Activated T-cell treated with anti-CD3 and anti-CD28 coated beads, Interleukin-2, amount 50 U/mL, for 24 hours (primary cell): ENCODE measurements around the gene CMBL.
"Not testable (repeated sequence)": the region's sequence is repeated elsewhere in the genome, so short reads cannot be mapped to it uniquely, and the experiment has no call there.

Source experiments
- DNase-seq: peaks from one replicate; pipeline ENCODE4 v3.0.0-alpha.2; 2020
- H3K27ac Mint-ChIP-seq: 2 replicates; pipeline ENCODE4 v1.8.0; 2020; ENCODE audit warnings: mild to moderate bottlenecking, mixed read lengths
- H3K27me3 Mint-ChIP-seq: 2 replicates; pipeline ENCODE4 v1.8.0; 2020; ENCODE audit warnings: mixed read lengths
- H3K36me3 Mint-ChIP-seq: 2 replicates; pipeline ENCODE4 v1.8.0; 2020; ENCODE audit warnings: low read depth, mixed read lengths
- H3K4me1 Mint-ChIP-seq: 2 replicates; pipeline ENCODE4 v1.8.0; 2020; ENCODE audit warnings: low read depth, mixed read lengths
- H3K4me3 Mint-ChIP-seq: 2 replicates; pipeline ENCODE4 v1.8.0; 2020; ENCODE audit warnings: mild to moderate bottlenecking, moderate library complexity, mixed read lengths
- H3K9me3 Mint-ChIP-seq: 2 replicates; pipeline ENCODE4 v1.8.0; 2020; ENCODE audit warnings: mixed read lengths

The CMBL gene

DNA sequence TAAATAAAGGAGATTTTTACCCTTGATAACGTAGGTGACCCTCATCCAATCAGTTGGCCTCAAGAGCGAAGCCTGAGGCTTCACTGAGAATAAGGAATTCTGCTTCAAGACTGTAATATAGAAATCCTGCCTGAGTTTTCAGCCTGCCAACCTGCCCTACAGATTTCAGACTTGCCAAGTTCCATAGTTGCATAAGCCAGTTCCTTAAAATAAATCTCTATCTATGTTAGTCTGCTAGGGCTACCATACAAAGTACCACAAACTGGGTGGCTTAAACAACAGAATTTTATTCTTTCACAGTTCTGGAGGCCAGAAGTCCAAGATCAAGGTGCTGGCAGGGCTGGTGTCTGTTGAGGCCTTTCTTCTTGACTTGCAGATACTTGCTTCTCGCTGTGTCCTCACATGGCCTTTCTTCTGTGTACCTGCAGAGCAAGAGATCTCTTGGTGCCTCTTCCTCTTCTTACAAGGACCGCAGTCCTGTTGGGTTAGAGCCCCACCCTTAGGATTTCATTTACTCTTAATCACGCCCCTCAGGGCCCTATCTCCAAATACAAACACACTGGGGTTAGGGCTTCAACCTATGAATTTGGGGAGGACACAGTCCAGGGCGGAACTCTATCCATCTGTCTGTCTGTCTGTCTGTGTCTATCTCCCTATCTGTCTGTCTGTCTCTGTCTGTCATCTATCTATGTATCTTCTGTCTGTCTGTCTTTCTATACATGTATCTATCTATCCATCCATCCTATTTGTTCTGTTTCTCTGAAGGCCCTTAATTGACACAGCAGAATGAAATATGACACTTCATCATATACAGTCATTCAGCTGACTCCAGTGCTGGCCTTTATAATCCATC, 17.0 kb upstream of the CMBL start:
- Mint-ChIP-seq H3K4me3 (no peak overlapping the region), H3K4me1 (no peaks in the 10 kb centered on the region), H3K9me3 (no peaks in the 10 kb centered on the region), H3K36me3 (no peaks in the 10 kb centered on the region), H3K27ac (no peak overlapping the region), H3K27me3 (no peaks in the 10 kb centered on the region)
- DNase-seq: no peak

DNA sequence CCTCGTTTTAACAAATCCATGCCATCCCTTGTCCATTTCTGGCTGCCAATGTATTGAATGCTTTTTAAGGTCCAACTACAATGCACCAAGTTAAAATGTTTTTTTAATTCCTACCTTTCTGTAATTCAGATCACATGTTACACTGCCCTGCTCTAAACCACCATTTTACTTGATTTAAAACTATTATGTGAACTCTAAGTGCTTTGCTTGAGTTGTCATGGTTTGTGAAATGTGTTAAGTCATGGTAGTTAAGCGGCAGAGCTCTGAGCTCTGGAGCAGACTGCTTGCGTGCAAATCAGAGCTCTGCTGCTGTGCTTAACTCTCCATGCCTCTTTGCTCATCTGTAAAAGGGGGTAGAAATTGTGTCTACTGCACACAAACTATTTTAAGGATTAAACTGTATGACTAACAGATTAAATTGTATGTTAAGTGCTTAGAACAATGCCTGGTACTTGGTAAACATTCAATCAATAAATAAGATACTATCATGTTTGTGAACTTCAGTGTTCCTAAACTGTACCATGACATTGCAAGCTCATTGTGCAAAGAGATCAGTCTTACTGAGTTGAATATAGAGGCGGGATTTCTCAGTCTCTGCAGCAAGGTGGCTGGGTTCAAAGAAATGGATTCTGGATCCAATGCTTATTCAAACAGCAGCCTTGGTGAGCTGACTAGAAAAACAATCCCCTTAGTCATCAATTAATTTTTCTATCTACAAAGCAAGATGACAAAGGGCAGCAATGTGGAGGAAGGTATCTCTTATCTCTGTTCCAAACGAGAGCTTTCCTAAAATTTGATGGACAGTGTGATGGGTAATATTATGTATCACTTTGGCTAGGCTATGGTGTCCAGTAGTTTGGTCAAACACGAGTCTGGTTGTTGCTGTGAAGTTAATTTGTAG, 16.1 kb upstream of the CMBL start:
- Mint-ChIP-seq H3K36me3 (no peaks in the 10 kb centered on the region), H3K4me3 (no peak overlapping the region), H3K4me1 (no peaks in the 10 kb centered on the region), H3K27ac (peak overlapping the region; percentile 44), H3K27me3 (peaks cover 1% of the 10 kb centered on the region), H3K9me3 (no peaks in the 10 kb centered on the region)
- DNase-seq: no peak

DNA sequence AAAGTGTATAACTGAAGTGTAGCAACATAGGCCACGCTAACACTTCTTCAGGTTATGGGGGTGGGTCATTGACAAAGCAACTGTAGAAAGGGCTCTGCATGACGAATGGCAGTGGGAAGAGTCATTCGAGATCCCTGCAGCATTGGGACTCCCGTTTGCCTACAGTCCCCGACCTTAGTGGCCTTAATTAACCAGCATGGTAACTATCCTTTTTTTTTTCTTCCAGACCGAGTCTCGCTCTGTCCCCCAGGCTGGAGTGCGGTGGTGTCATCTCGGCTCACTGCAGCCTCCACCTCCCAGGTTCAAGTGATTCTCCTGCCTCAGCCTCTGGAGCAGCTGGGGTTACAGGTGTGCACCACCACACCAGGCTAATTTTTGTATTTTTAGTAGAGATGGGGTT, 14.2 kb upstream of the CMBL start:
- DNase-seq: no peak
- Mint-ChIP-seq H3K9me3 (no peaks in the 10 kb centered on the region), H3K4me1 (peaks cover 4% of the 10 kb centered on the region), H3K4me3 (no peak overlapping the region), H3K27ac (no peak overlapping the region), H3K27me3 (peaks cover 3% of the 10 kb centered on the region), H3K36me3 (no peaks in the 10 kb centered on the region)

DNA sequence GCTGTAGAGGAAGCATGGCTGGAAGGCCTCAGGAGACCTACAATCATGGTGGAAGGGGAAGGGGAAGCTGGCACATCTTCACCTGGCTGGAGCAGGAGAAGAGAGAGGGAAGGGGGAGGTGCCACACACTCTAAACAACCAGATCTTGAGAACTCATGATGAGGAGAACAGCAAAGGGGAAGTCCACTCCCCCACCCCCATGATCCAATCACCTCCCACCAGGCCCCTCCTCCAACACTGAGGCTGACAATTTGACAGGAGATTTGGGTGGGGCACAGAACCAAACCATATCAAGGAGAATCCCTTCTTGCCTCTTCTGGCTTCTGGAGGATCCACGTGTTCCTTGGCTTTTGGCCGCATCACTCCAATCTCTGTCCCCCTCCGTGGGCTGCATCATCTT, 13.1 kb upstream of the CMBL start:
- no peaks in the 10 kb centered on the region for H3K36me3 Mint-ChIP-seq
- H3K4me1 Mint-ChIP-seq: peaks cover 4% of the 10 kb centered on the region
- H3K4me3 Mint-ChIP-seq: no peak overlapping the region
- no peak overlapping the region for H3K27ac Mint-ChIP-seq
- no peak for DNase-seq
- no peaks in the 10 kb centered on the region for H3K9me3 Mint-ChIP-seq
- peaks cover 3% of the 10 kb centered on the region for H3K27me3 Mint-ChIP-seq

DNA sequence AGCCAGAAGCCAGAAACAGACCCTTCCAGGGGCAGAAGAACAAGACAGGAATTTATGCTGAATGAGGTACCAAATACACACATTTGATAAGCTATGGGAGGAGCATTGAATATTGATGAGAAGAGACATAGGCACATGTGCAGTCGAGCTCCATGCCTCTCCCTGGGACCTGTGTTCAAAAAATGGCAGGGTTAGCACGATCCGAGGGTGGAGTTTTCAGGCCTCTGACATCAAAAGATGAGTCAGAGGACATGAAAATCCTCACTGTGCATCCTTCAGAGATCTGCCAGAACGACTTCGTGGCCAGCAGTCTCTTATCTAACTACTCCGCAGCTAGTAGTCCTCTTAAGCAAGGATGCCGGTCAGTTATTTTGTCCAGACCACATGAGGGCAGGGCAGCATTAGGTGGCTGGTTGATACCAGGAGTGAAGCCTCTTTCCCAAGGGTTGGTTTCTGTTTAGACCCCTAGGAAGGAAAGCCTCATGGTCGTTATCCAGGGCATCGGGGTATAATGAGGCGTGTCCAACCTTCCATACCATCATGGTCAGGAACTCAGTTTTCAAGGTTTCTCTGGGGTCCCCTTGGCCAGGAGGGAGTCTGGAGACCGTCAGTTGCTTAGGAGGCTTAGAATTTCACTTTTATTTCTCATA, 11.6 kb upstream of the CMBL start:
- Mint-ChIP-seq H3K27ac (no peak overlapping the region), H3K27me3 (peaks cover 3% of the 10 kb centered on the region), H3K4me3 (no peak overlapping the region), H3K36me3 (no peaks in the 10 kb centered on the region), H3K9me3 (no peaks in the 10 kb centered on the region), H3K4me1 (peaks cover 4% of the 10 kb centered on the region)
- no peak for DNase-seq

DNA sequence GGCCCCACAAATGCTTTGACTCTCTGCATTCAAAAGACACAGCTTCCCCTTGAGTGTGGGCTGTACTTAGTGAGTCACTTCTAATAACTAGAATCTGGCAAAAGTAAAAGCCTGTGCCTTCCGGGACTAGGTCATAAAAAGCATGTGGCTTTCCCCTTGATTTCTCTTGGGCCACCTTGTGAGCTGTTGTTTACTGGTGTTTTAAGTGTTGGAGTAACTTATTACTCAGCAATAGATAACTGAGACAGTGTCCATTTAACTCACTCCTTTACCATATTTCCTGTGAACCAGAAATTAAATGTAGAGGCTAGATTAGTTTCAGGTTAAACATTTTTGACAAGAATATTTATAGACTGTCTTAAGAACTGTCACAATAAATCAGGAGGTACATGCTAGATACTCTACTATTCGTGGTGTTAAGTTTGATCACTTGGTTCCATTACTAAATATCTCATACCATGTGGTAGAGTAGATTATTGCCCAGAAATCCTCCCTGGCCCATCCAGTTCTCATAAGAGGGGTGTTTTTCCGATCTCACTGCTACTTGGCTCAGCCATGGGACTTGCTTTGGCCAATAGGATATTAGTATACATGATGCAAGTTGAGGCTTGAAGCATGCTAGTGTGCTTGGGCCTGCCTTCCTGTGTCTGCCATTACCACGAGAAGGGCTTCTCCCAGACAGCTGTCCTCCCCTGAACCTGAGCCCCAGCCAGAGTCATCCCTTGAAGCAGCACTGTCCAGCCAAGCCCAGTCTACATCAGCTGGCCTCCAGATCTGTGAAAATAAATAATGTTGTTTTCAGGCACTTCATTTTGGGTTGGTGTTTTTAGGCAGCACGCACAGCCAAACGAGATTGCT, 10.4 kb upstream of the CMBL start:
- Mint-ChIP-seq H3K27me3 (peaks cover 3% of the 10 kb centered on the region), H3K27ac (no peak overlapping the region), H3K36me3 (no peaks in the 10 kb centered on the region), H3K4me1 (peaks cover 4% of the 10 kb centered on the region), H3K9me3 (no peaks in the 10 kb centered on the region), H3K4me3 (no peak overlapping the region)
- DNase-seq: no peak

DNA sequence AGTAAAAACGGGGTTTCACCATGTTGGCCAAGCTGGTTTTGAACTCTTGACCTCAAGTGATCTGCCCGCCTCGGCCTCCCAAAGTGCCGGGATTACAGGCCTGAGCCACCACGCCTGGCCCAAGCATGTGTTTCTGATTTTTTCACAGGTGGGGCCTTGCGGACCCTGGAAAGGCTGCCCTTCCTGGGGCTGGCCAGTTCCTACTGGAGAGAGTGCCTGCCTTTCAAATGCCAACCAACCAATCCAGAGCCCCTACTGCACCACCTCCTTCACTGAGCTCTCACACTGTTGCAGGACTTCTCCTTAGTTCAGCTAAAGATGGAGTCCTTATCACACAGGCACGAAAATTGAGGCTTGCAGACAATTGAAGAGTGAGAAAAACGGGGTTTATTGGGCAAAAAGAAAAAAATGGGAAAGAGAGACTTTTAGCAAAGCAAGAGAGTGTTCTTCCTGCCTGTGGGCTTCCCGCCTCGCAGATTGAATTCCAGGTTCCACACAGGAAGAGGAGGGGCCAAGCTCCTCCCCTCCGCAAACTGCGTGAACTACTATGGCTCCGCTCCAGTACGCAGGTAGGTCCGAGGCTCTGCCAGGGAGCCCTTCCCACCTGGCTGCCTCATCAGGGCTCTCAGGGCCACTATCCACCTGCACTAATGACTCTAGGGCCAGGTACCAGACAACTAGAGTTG, 8.3 kb upstream of the CMBL start:
- Mint-ChIP-seq H3K27me3 (peaks cover 4% of the 10 kb centered on the region), H3K4me3 (no peak overlapping the region), H3K36me3 (no peaks in the 10 kb centered on the region), H3K4me1 (peaks cover 5% of the 10 kb centered on the region), H3K9me3 (no peaks in the 10 kb centered on the region), H3K27ac (no peak overlapping the region)
- DNase-seq: no peak

DNA sequence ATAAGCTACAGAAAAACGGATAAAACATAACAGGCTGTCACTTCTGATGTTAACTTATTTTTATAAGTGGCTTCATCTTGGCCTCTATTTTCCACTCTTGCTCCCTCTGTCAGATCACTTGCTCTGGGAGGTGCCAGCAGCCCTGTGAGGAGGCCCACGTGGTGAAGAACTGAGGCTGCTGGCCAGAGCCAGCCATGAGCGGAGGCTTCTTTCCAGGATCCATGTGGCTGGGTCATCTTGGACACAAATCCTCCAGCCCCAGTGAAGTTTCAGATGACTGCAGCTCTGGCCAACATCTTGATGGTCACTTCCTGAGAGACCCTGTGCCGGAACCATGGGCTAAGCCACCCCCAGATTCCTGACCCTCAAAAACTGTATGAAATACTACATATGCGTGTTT, 7.5 kb upstream of the CMBL start:
- peaks cover 6% of the 10 kb centered on the region for H3K27me3 Mint-ChIP-seq
- DNase-seq: no peak

DNA sequence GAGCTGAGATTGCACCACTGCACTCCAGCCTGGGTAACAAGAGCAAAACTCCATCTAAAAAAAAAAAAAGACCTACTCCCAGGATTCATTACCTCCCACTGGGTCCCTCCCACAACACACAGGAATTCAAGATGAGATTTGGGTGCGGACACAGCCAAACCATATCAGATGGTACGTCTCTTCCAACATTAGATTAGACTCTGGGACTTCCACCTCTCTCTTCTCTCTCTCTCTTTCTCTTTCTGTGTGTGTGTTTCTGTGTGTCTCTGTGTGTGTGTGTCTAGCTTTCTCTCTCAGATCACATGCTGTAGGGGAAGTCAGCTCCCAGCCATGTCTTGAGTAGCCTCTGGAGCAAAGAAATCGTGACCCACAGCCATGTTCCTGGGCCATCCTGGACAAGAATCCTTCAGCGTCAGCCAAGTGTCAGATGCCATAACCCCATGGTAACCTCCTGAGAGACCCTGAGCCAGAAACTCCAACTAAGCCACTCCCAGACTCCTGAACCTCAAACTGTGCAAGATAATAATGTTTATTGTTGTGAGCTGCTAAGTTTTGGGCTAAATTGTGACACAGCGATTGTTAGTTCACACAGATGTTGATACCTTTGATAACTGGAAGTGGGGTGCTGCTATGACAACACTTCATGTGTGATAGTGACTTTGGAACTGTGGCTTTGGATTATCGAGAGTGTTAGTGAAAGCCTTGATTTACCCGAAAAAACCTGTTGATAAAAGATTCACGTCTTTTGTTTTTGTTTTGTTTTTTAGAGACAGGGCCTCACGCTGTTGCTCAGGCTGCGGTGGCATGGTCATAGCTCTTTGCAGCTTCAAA, 4.1 kb upstream of the CMBL start:
- Mint-ChIP-seq H3K4me1 (peaks cover 18% of the 10 kb centered on the region), H3K9me3 (no peaks in the 10 kb centered on the region), H3K27ac (no peak overlapping the region), H3K27me3 (peaks cover 22% of the 10 kb centered on the region), H3K4me3 (no peak overlapping the region), H3K36me3 (no peaks in the 10 kb centered on the region)
- DNase-seq: no peak

More for the DNA sequence above, 7.5 kb upstream of the CMBL start:
- no peaks in the 10 kb centered on the region for H3K9me3 Mint-ChIP-seq
- H3K36me3 Mint-ChIP-seq: no peaks in the 10 kb centered on the region
- peaks cover 12% of the 10 kb centered on the region for H3K4me1 Mint-ChIP-seq
- no peak overlapping the region for H3K4me3 Mint-ChIP-seq
- no peak overlapping the region for H3K27ac Mint-ChIP-seq

DNA sequence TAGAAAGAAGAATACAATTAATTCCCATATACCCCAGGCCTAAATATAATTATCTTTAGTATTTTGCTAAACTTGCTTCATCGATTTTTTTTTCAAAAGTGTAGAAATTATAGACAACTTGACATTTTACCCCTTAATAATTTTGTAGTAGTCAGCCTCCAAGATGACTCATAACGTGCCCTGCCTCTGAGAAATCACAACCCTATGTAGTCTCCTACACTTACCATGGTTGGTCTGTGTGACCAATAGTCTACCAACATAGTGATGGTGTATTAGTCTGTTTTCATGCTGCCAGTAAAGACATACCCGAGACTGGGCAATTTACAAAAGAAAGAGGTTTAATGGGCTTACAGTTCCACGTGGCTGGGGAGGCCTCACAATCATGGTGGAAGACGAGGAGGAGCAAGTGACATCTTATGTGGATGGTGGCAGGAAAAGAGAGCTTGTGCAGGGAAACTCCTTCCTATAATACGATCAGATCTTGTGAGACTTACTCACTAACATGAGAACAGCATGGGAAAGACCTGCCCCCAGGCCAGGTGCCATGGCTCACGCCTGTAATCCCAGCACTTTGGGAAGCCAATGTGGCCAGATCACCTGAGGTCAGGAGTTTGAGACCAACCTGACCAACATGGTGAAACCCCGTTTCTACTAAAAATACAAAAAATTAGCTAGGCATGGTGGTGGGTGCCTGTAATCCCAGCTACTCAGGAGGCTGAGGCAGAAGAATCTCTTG, 3.3 kb upstream of the CMBL start:
- H3K27ac Mint-ChIP-seq, H3K9me3 Mint-ChIP-seq, H3K4me3 Mint-ChIP-seq, DNase-seq, H3K36me3 Mint-ChIP-seq: not testable (repeated sequence)
- Mint-ChIP-seq H3K27me3 (peaks cover 30% of the 10 kb centered on the region), H3K4me1 (peaks cover 18% of the 10 kb centered on the region)

DNA sequence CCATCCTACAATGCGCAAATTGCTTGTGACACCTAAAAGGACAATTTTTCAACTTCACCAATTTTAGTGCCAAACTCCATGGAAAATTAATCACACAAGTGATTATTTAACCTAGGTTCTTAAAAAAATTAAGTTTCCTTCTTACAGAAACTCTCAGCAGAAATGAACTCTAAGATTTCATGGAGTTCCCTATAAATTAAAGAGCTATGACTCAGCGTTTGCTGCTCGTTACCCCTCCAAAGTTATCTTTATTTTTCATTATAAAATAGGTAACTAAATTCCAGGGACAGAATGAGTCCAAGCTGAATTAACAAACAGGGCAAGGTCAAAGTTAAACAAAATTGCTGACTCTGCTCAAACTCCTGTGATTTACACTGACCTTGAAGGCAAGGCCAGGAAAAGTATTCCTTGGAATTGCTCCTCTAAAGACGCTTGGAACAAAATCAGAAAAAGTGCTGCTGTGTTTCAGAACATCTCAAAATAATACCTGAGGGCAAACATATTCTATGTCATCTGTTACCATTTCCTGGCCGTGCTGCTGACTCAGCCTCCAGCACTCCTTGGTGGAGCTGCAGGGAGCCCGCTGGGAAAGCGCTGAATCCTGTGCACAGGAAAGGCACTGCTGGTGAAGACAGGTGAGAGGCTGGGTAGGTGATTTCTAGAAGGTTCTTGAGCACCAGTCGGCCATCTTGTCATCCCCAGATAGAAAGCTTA, 2.5 kb upstream of the CMBL start:
- no peaks in the 10 kb centered on the region for H3K9me3 Mint-ChIP-seq
- H3K36me3 Mint-ChIP-seq: no peaks in the 10 kb centered on the region
- H3K4me1 Mint-ChIP-seq: peaks cover 18% of the 10 kb centered on the region
- no peak overlapping the region for H3K27ac Mint-ChIP-seq
- H3K27me3 Mint-ChIP-seq: peaks cover 35% of the 10 kb centered on the region
- no peak overlapping the region for H3K4me3 Mint-ChIP-seq
- no peak for DNase-seq

DNA sequence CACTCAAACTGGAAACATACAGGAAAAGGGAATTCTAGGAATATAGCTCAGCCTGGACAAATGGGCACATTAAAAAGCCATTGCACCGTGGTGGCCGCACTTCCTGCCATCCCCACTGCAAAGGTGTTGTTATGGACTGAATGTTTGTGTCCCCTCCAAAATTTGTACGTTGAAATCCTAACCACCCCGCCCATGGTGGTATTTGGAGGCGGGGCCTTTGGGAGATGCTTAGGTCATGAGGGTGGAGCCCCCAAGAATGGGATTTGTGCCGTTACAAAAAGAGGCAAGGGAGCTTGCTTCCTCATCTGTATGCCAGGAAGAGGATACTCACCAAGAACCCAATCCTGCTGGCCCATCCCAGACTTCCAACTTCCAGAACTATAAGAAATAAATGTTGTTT, 1.1 kb upstream of the CMBL start:
- peaks cover 38% of the 10 kb centered on the region for H3K27me3 Mint-ChIP-seq
- H3K27ac Mint-ChIP-seq: no peak overlapping the region
- H3K4me1 Mint-ChIP-seq: peaks cover 18% of the 10 kb centered on the region
- no peak overlapping the region for H3K4me3 Mint-ChIP-seq
- H3K9me3 Mint-ChIP-seq: no peaks in the 10 kb centered on the region
- DNase-seq: no peak
- no peaks in the 10 kb centered on the region for H3K36me3 Mint-ChIP-seq
